GM03348 (cell line): ENCODE results near the gene HTD2.

Experiments used
- DNase-seq: peaks from one replicate; pipeline ENCODE4 v3.0.0; 2012; ENCODE audit warnings: low spot score

Gene HTD2

DNA sequence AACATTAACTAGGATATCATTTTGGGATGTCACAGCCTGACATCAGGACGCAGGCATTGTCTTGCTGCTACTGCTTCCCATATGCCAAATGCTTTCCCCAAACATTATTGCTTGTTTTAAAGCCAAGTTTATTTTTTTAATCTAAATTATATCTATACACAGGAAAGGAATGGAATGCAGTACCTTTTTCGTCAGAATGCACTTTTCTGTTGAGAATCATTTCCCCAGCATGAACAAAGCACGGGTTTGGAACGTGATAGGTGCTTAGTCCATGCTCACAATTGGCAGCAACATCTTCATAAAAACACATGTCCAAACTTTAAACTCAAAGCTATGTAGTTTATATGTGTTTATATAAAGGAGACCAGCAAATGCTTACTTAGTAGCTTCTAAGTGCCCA lies 52.5 kb downstream of the HTD2 start:
- no peak for DNase-seq

DNA sequence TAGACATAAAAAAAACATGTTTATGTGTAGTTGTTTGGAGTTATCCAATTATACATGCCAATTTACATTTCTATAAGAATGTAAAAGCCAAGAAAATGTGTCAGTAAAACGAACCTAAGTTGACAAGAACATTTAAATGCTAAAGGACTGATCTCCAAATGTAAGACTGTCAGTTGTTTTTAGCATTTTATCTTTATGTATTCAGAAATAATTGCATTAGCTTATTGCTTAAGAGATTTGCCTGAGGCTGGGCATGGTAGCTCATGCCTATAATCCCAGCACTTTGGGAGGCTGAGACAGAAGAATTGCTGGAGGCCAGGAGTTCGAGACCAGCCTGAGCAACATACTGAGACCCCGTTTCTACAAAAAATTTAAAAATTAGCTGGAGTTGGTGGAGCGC lies 53.3 kb downstream of the HTD2 start:
- DNase-seq = no peak

DNA sequence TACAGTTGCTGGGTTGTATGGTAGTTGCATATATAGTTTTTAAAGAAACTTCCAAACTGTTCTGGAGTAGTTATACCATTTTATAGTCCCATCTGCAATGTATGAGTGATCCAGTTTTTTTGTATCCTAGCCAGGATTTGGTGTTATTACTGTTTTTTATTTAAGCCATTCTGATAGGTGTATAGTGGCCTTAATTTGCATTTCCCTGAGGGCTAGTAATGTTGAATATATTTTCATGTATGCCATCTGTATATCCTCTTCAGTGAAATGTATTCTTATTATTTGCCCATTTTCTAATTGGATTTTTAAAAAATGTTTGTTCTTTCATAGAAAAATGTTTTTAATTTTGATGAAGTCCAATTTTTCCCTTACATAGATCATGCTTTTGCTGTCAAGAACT lies 55.5 kb downstream of the HTD2 start:
- no peak for DNase-seq

DNA sequence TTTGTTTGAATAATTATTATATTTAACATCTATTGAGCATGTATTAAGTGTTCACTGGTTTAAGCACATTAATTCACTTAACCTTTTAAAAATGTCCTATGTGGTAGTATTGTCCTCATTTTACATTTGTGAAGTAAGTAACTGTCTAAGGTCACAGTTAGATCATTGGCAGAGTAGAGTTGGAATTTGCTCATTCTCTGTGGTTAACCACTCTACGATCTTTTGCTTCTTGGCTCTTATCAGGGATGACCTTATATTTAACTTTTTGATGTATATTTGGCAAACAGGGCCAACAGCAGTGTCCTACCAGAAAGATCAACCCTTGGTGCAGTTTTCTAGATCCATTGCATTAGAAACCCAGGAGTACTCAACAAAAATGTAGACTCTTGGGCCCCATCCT lies 60.4 kb downstream of the HTD2 start:
- DNase-seq = no peak

DNA sequence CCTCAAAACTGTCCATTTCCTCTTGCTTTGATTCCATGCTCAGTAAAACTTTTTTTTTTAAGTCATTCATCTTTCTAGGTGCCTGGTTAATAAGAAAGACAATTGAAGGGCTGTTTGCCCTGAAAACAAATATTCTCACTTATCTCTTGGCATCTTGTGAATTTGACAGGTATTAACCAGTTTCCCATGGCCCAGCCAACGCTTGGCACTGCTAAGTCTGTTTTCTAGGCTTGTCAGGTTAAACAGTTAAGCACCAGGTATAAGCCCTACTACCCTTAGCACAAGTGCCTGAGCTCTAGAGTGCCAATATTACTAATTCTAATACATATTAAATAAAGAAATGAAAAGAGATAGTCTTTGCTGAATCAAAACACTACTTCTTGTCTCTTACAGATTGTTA lies 62.7 kb downstream of the HTD2 start:
- DNase-seq = no peak
